Trophoblast cell (in vitro differentiated cells and primary cell): ENCODE measurements around the gene OR5AU1.

Experiments used
- DNase-seq, 2 donors: peaks; one replicate each; pipeline ENCODE4 v3.0.0-alpha.2; 2016
- H2AFZ ChIP-seq: 2 replicates; pipeline ENCODE4 v1.6.1; 2013; ENCODE audit warnings: low read length, moderate library complexity, mild to moderate bottlenecking; ENCODE audit not compliant: insufficient read depth, poor library complexity
- H2AK5ac ChIP-seq: 2 replicates; pipeline ENCODE4 v1.6.1; 2013; ENCODE audit warnings: mild to moderate bottlenecking, low read length
- H2BK120ac ChIP-seq: 2 replicates; pipeline ENCODE4 v1.6.1; 2013; ENCODE audit warnings: low read length, mild to moderate bottlenecking, moderate library complexity; ENCODE audit not compliant: insufficient read depth, poor library complexity
- H2BK12ac ChIP-seq: 2 replicates; pipeline ENCODE4 v1.6.1; 2013; ENCODE audit warnings: mild to moderate bottlenecking, low read length, moderate library complexity
- H2BK5ac ChIP-seq: 2 replicates; pipeline ENCODE4 v1.6.1; 2013; ENCODE audit warnings: low read length, low read depth, moderate library complexity, mild to moderate bottlenecking; ENCODE audit not compliant: poor library complexity
- H3K14ac ChIP-seq: 2 replicates; pipeline ENCODE4 v1.6.1; 2013; ENCODE audit warnings: mild to moderate bottlenecking, low read length
- H3K18ac ChIP-seq: 2 replicates; pipeline ENCODE4 v1.6.1; 2013; ENCODE audit warnings: mild to moderate bottlenecking, low read length
- H3K23ac ChIP-seq: 2 replicates; pipeline ENCODE4 v1.6.1; 2013; ENCODE audit warnings: low read length
- H3K27ac ChIP-seq: 2 replicates; pipeline ENCODE4 v1.5.1; 2013; ENCODE audit warnings: low read depth, mild to moderate bottlenecking, inconsistent platforms, low read length, moderate library complexity
- H3K27me3 ChIP-seq: 2 replicates; pipeline ENCODE4 v1.6.1; 2013; ENCODE audit warnings: inconsistent platforms, mild to moderate bottlenecking, low read length, moderate library complexity; ENCODE audit not compliant: insufficient read depth
- H3K36me3 ChIP-seq, 2 experiments: 1 replicate in 1 of 2; 2 replicates in 1 of 2; pipeline ENCODE4 v1.6.1; 2013; ENCODE audit warnings: low read length in 2 of 2, mild to moderate bottlenecking in 2 of 2, moderate library complexity in 1 of 2; ENCODE audit not compliant: insufficient read depth in 2 of 2, control insufficient read depth in 1 of 2
- H3K4ac ChIP-seq: 2 replicates; pipeline ENCODE4 v1.6.1; 2013; ENCODE audit warnings: low read depth, mild to moderate bottlenecking, low read length, moderate library complexity
- H3K4me1 ChIP-seq, 2 experiments: 1 replicate in 1 of 2; 2 replicates in 1 of 2; pipeline ENCODE4 v1.6.1; 2013; ENCODE audit warnings: low read length in 2 of 2, mild to moderate bottlenecking in 2 of 2, moderate library complexity in 1 of 2; ENCODE audit not compliant: insufficient read depth in 2 of 2, control insufficient read depth in 1 of 2
- H3K4me2 ChIP-seq: 2 replicates; pipeline ENCODE4 v1.6.1; 2013; ENCODE audit warnings: inconsistent platforms, mild to moderate bottlenecking, low read length, moderate library complexity
- H3K4me3 ChIP-seq: 2 replicates; pipeline ENCODE4 v1.5.1; 2013; ENCODE audit warnings: mild to moderate bottlenecking, low read depth, low read length, inconsistent platforms
- H3K79me1 ChIP-seq: one replicate; pipeline ENCODE4 v1.6.1; 2013; ENCODE audit warnings: low read length
- H3K79me2 ChIP-seq: 2 replicates; pipeline ENCODE4 v1.6.1; 2013; ENCODE audit warnings: low read length, mild to moderate bottlenecking; ENCODE audit not compliant: control insufficient read depth, insufficient read depth, poor library complexity
- H3K9ac ChIP-seq: 2 replicates; pipeline ENCODE4 v1.6.1; 2013; ENCODE audit warnings: mild to moderate bottlenecking, low read length
- H3K9me3 ChIP-seq: 2 replicates; pipeline ENCODE4 v1.6.1; 2013; ENCODE audit warnings: low read depth, mild to moderate bottlenecking, control low read depth, inconsistent platforms, low read length; ENCODE audit not compliant: insufficient read depth
- H4K12ac ChIP-seq: 2 replicates; pipeline ENCODE4 v1.6.1; 2013; ENCODE audit warnings: low read depth, mild to moderate bottlenecking, low read length, moderate library complexity
- H4K8ac ChIP-seq: 2 replicates; pipeline ENCODE4 v1.6.1; 2013; ENCODE audit warnings: low read depth, mild to moderate bottlenecking, low read length, moderate library complexity
- H4K91ac ChIP-seq: one replicate; pipeline ENCODE4 v1.6.1; 2013; ENCODE audit warnings: low read depth, mild to moderate bottlenecking, low read length, moderate library complexity
- WGBS: extraction: QIAGEN DNeasy Blood & Tissue Kit; methylation state at CpG from one replicate; pipeline ENCODE4 v1.1.7; 2013; ENCODE audit warnings: missing lambda C conversion rate; ENCODE audit not compliant: insufficient read length, insufficient coverage; ENCODE audit errors: extremely low coverage; 5-methylcytosine and 5-hydroxymethylcytosine counted together

OR5AU1 gene

GRCh38 chr14:21123429-21123828 lies 32.4 kb downstream of the OR5AU1 start:
- H3K4me2 ChIP-seq = no peak overlapping the region
- H3K4ac ChIP-seq = no peak overlapping the region
- no peak overlapping the region for H2AFZ ChIP-seq
- H3K18ac ChIP-seq = no peak overlapping the region
- no peak overlapping the region for H2BK120ac ChIP-seq
- no peak overlapping the region for H2BK12ac ChIP-seq
- H4K8ac ChIP-seq = no peak overlapping the region
- no CpG with 5 or more reads among the region's 1 CpG for WGBS
- H3K27ac ChIP-seq = no peak overlapping the region
- H3K27me3 ChIP-seq = no peaks in the 10 kb centered on the region
- no peak overlapping the region for H3K23ac ChIP-seq
- H3K79me2 ChIP-seq = no peaks in the 10 kb centered on the region
- no peaks in the 10 kb centered on the region for H3K79me1 ChIP-seq
- peaks cover 2% of the 10 kb centered on the region for H3K9me3 ChIP-seq
- no peak overlapping the region for H3K4me3 ChIP-seq
- no peak overlapping the region for H3K14ac ChIP-seq
- H3K9ac ChIP-seq = no peak overlapping the region
- no peaks in the 10 kb centered on the region for H3K4me1 ChIP-seq
- no peak for DNase-seq
- no peak overlapping the region for H4K91ac ChIP-seq
- H4K12ac ChIP-seq = no peak overlapping the region
- no peak overlapping the region for H2BK5ac ChIP-seq
- H2AK5ac ChIP-seq = no peak overlapping the region
- no peaks in the 10 kb centered on the region for H3K36me3 ChIP-seq

DNA sequence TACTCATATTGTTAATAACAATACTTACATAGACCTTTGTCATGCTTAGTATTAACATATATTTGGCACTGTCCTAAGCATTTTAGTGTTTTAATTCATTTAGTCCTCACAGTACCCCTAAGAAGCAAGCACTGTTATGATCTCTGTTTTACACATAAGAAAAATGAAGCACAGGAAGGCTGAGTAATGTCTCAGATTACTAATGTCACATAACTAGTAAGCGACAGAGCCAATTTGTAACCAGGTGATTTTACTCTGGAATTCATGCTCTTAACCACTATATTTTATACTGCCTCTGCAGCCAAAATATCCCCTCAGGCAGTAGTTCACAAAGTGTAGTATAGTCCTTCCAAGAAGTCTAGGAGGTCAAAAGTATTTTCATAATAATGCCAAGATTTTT lies 34.7 kb downstream of the OR5AU1 start:
- Histone ChIP-seq H3K18ac (no peak overlapping the region), H3K9ac (no peak overlapping the region), H2AK5ac (no peak overlapping the region), H3K23ac (no peak overlapping the region), H4K8ac (no peak overlapping the region), H2BK5ac (no peak overlapping the region), H3K4me2 (no peak overlapping the region), H2BK120ac (no peak overlapping the region), H2AFZ (no peak overlapping the region), H3K36me3 (no peaks in the 10 kb centered on the region), H3K4me1 (no peaks in the 10 kb centered on the region), H3K9me3 (peaks cover 2% of the 10 kb centered on the region), H3K27ac (no peak overlapping the region), H2BK12ac (no peak overlapping the region), H3K4me3 (no peak overlapping the region), H3K14ac (no peak overlapping the region), H4K91ac (no peak overlapping the region), H3K27me3 (no peaks in the 10 kb centered on the region), H3K79me2 (no peaks in the 10 kb centered on the region), H3K79me1 (no peaks in the 10 kb centered on the region), H4K12ac (no peak overlapping the region), H3K4ac (no peak overlapping the region)
- no peak for DNase-seq
- no CpG with 5 or more reads among the region's 1 CpG for WGBS

DNA sequence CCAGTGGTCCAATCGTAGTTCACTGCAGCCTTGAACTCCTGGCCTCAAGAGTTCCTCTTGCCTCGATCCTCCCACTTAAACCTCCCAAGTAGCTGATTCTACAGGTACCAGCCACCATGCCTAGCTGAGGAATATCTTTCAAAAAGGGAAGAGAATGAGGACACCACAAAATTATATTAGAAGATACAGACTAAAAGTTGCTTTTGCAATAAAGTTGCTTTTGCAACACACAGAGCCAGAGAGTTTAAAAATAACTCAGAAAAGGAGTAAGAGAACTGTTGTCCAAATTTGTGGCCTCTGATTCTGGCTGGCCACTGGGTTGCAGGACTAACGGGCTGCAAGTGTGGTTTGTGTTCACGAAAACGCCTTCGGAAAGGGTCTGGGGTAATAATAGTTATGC lies 35.2 kb downstream of the OR5AU1 start:
- Histone ChIP-seq H2BK120ac (no peak overlapping the region), H3K36me3 (no peaks in the 10 kb centered on the region), H3K23ac (no peak overlapping the region), H3K79me2 (no peaks in the 10 kb centered on the region), H3K4me1 (no peaks in the 10 kb centered on the region), H4K91ac (no peak overlapping the region), H2AK5ac (no peak overlapping the region), H3K18ac (no peak overlapping the region), H3K4me3 (no peak overlapping the region), H2AFZ (no peak overlapping the region), H3K9me3 (no peaks in the 10 kb centered on the region), H3K79me1 (no peaks in the 10 kb centered on the region), H2BK12ac (no peak overlapping the region), H3K4ac (no peak overlapping the region), H3K14ac (no peak overlapping the region), H4K12ac (no peak overlapping the region), H3K4me2 (no peak overlapping the region), H3K9ac (no peak overlapping the region), H3K27me3 (no peaks in the 10 kb centered on the region), H4K8ac (no peak overlapping the region), H3K27ac (no peak overlapping the region), H2BK5ac (no peak overlapping the region)
- DNase-seq = no peak
- no CpG with 5 or more reads among the region's 6 CpGs for WGBS

- H3K23ac ChIP-seq = no peak overlapping the region
- H4K12ac ChIP-seq = no peak overlapping the region
- H2AK5ac ChIP-seq = no peak overlapping the region
- H3K79me2 ChIP-seq = no peaks in the 10 kb centered on the region
- no peak overlapping the region for H3K9ac ChIP-seq
- H3K4me3 ChIP-seq = no peak overlapping the region
- H2BK12ac ChIP-seq = no peak overlapping the region
- DNase-seq = no peak
- no peak overlapping the region for H3K4ac ChIP-seq
- H2AFZ ChIP-seq = no peak overlapping the region
- no peaks in the 10 kb centered on the region for H3K4me1 ChIP-seq
- no peaks in the 10 kb centered on the region for H3K79me1 ChIP-seq
- no peak overlapping the region for H3K14ac ChIP-seq
- no peaks in the 10 kb centered on the region for H3K36me3 ChIP-seq
- no peak overlapping the region for H3K27ac ChIP-seq
- H3K18ac ChIP-seq = no peak overlapping the region
- no peak overlapping the region for H2BK5ac ChIP-seq
- H4K91ac ChIP-seq = no peak overlapping the region
- no peak overlapping the region for H2BK120ac ChIP-seq
- WGBS = no CpG with 5 or more reads among the region's 3 CpGs
- H3K27me3 ChIP-seq = no peaks in the 10 kb centered on the region
- H3K9me3 ChIP-seq = no peaks in the 10 kb centered on the region
- H3K4me2 ChIP-seq = no peak overlapping the region
- no peak overlapping the region for H4K8ac ChIP-seq
Observed at GRCh38 chr14:21118933-21119332, 36.9 kb downstream of the OR5AU1 start.
